PC-9 (cell line): ENCODE results near the gene ACAP3. TPM values are rescaled to one million over a fixed set of nuclear protein-coding genes. Genes with fewer than 3 reads are reported as not detected.
A peak's percentile ranks its signal among the peaks of the same experiment; 100 is the strongest.

Experiments used
- BruUV-seq: library from RNA; stranded (reverse); fragments of 400-500 nt; replicated peaks from 2 replicates; lab custom pipeline; 2021; lab: Mats Ljungman, UMichigan
- CTCF ChIA-PET: fragments of 300-600 bp; sonication (Branson Sonifier 250); formaldehyde crosslinking; loops from one replicate; lab custom pipeline; 2022; ENCODE audit warnings: antibody characterized with exemption; lab: Charles Lee
- POLR2A ChIA-PET: fragments of 300-600 bp; sonication (Branson Sonifier 250); formaldehyde crosslinking; loops from one replicate; lab custom pipeline; 2022; ENCODE audit warnings: antibody characterized with exemption; ENCODE audit not compliant: unreplicated experiment; lab: Charles Lee
- DNase-seq, 2 experiments: peaks; one replicate each; pipeline versions ENCODE4 v3.0.0 to v3.0.0-alpha.2; 2015 to 2022; ENCODE audit warnings: mixed read lengths in 1 of 2
- H2AFZ ChIP-seq: fragments of 200-600 bp; sonication (generic); 2 replicates; pipeline ENCODE4 v1.8.1; 2017; ENCODE audit warnings: antibody characterized with exemption
- H3F3A ChIP-seq: fragments of 200-600 bp; sonication (generic); 2 replicates; pipeline ENCODE4 v1.8.1; 2017; ENCODE audit warnings: antibody characterized with exemption, mild to moderate bottlenecking, low read depth; ENCODE audit not compliant: insufficient read depth
- H3K27ac ChIP-seq: fragments of 200-600 bp; sonication (generic); 2 replicates; pipeline ENCODE4 v1.6.1; 2016; ENCODE audit warnings: mixed run types
- H3K27me3 ChIP-seq: fragments of 200-600 bp; sonication (generic); 2 replicates; pipeline ENCODE4 v1.6.1; 2016; ENCODE audit warnings: low read depth, mixed run types; ENCODE audit not compliant: insufficient read depth
- H3K36me3 ChIP-seq: fragments of 200-600 bp; sonication (generic); 2 replicates; pipeline ENCODE4 v1.6.1; 2016; ENCODE audit warnings: low read depth, mixed run types
- H3K4me1 ChIP-seq: fragments of 200-600 bp; sonication (generic); replicated peaks from 2 replicates; pipeline ENCODE4 v1.6.1; 2016; ENCODE audit warnings: mixed run types; ENCODE audit not compliant: insufficient read depth
- H3K4me2 ChIP-seq: fragments of 200-600 bp; sonication (generic); 2 replicates; pipeline ENCODE4 v1.6.1; 2017; ENCODE audit warnings: mixed run types
- H3K4me3 ChIP-seq: fragments of 200-600 bp; sonication (generic); 2 replicates; pipeline ENCODE4 v1.6.1; 2016; ENCODE audit warnings: mixed run types
- H3K79me2 ChIP-seq: fragments of 200-600 bp; sonication (generic); 2 replicates; pipeline ENCODE4 v1.6.1; 2017; ENCODE audit warnings: low read depth, mixed run types
- H3K9me2 ChIP-seq: fragments of 200-600 bp; sonication (generic); 2 replicates; pipeline ENCODE4 v1.8.1; 2017; ENCODE audit warnings: mild to moderate bottlenecking; ENCODE audit not compliant: insufficient read depth
- H3K9me3 ChIP-seq: fragments of 200-600 bp; sonication (generic); 2 replicates; pipeline ENCODE4 v1.8.1; 2016; ENCODE audit warnings: low read depth; ENCODE audit not compliant: insufficient read depth
- H4K20me1 ChIP-seq: fragments of 200-600 bp; sonication (generic); 2 replicates; pipeline ENCODE4 v1.8.1; 2017; ENCODE audit not compliant: insufficient read depth
- CTCF ChIP-seq: fragments of 200-600 bp; sonication (generic); conservative IDR thresholded peaks from 2 replicates; pipeline ENCODE4 v1.6.1; 2017; ENCODE audit warnings: mixed run types, antibody characterized with exemption, mild to moderate bottlenecking, moderate library complexity
- EZH2 ChIP-seq: fragments of 200-600 bp; sonication (generic); IDR thresholded peaks from 2 replicates; pipeline ENCODE4 v1.8.0; 2017; ENCODE audit warnings: antibody characterized with exemption, low read depth
- intact Hi-C: fragments of 100-400 bp; cut with micrococcal nuclease; formaldehyde crosslinking; loops from one replicate; pipeline ENCODE4 v1.10.0; 2022; ENCODE audit not compliant: unreplicated experiment
- total RNA-seq: library from RNA; stranded (reverse); gene quantifications from 2 replicates; pipeline ENCODE4 v1.2.3, GENCODE V29; 2021

ACAP3 gene
- total RNA-seq, 1 experiment from 2014 or later, result 54.8 TPM

- Histone ChIP-seq H3K9me3 (no peaks in the 10 kb centered on the region), H3K4me1 (peaks cover 13% of the 10 kb centered on the region), H3F3A (peaks cover 15% of the 10 kb centered on the region; the same call in 1 of the 2 replicates), H3K4me2 (no peak overlapping the region), H3K9me2 (no peaks in the 10 kb centered on the region), H3K27me3 (no peaks in the 10 kb centered on the region), H4K20me1 (no peaks in the 10 kb centered on the region), H3K27ac (no peak overlapping the region), H3K4me3 (no peak overlapping the region), H2AFZ (no peak overlapping the region), H3K36me3 (no peaks in the 10 kb centered on the region), H3K79me2 (no peaks in the 10 kb centered on the region)
- TF ChIP-seq CTCF, result no peak
- no peak for TF ChIP-seq EZH2
- POLR2A ChIA-PET, result no interaction called here
- intact Hi-C loops, result no loop called here
- CTCF ChIA-PET, result no interaction called here
- DNase-seq, result no peak
- no TSS peak for BruUV-seq
These were observed 24.7 kb downstream of the ACAP3 start for GRCh38 chr1:1282998-1283397.

GRCh38 chr1:1281533-1282321, 26.0 kb downstream of the ACAP3 start:
- Histone ChIP-seq H4K20me1 (no peaks in the 10 kb centered on the region), H3K4me2 (peak overlapping the region; percentile 37; the same call in 1 of the 2 replicates), H3F3A (peaks cover 15% of the 10 kb centered on the region; the same call in 1 of the 2 replicates), H3K9me2 (no peaks in the 10 kb centered on the region), H3K9me3 (no peaks in the 10 kb centered on the region), H3K27me3 (no peaks in the 10 kb centered on the region), H2AFZ (no peak overlapping the region), H3K27ac (no peak overlapping the region), H3K79me2 (no peaks in the 10 kb centered on the region), H3K4me3 (no peak overlapping the region), H3K36me3 (no peaks in the 10 kb centered on the region), H3K4me1 (peaks cover 13% of the 10 kb centered on the region)
- CTCF ChIA-PET, result interaction anchor here (0.6 to 0.8 kb wide), 2 partner anchors 7 to 9 kb away, joined by 3 to 7 read pairs; no protein-coding TSS in a partner anchor
- BruUV-seq, result no TSS peak
- intact Hi-C loops, result no loop called here
- TF ChIP-seq CTCF (no peak), EZH2 (no peak)
- DNase-seq, result peak; percentile 51 to 77
- POLR2A ChIA-PET, result no interaction called here

- no peak for DNase-seq
- no peaks in the 10 kb centered on the region for H3K36me3 ChIP-seq
- no peak for TF ChIP-seq CTCF
- no peak for TF ChIP-seq EZH2
- ChIA-PET CTCF (no interaction called here), POLR2A (no interaction called here)
- H3K4me1 ChIP-seq, result peaks cover 13% of the 10 kb centered on the region
- H3K27ac ChIP-seq, result no peak overlapping the region
- H3K9me3 ChIP-seq, result no peaks in the 10 kb centered on the region
- H3K4me2 ChIP-seq, result no peak overlapping the region
- intact Hi-C loops, result no loop called here
- no TSS peak for BruUV-seq
- H3K4me3 ChIP-seq, result no peak overlapping the region
- H3K9me2 ChIP-seq, result no peaks in the 10 kb centered on the region
- no peaks in the 10 kb centered on the region for H3K79me2 ChIP-seq
- H3F3A ChIP-seq, result peaks cover 15% of the 10 kb centered on the region; the same call in 1 of the 2 replicates
- H3K27me3 ChIP-seq, result no peaks in the 10 kb centered on the region
- H4K20me1 ChIP-seq, result no peaks in the 10 kb centered on the region
- H2AFZ ChIP-seq, result no peak overlapping the region
These were observed 26.8 kb downstream of the ACAP3 start for GRCh38 chr1:1280782-1281481.
